ENCODE results near the gene TRIM44. TPM values are rescaled to one million over a fixed set of nuclear protein-coding genes. Genes with fewer than 3 reads are reported as not detected.

TRIM44 gene
- polyA plus RNA-seq, 2 of the 4 experiments (the other 2 are of a cell fraction) = 19.3 to 70.4 TPM

DNA sequence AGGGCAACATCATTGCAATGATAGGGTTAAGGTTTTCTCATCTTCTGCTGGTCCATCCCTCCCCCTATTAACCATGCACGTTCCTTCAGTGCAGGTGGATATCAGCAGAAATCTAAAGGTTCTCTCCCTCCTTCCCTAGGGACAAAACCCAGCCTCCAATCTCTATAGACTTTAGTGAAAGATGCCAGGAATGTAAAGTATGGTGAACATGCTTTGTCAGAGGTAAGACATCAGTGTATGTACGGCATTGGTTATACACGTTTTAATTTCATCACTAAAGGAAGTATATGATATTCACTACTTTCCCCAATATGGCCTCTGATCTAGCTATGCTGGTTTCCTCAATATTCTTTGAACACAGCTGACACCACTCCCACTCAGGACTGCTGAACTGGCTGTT lies 200.1 kb downstream of the TRIM44 start (continued):
- TF ChIP-seq KDM1A (IDR thresholded peaks at IDR 0.05; ENCODE audit: low read depth) (no peak), FOXS1 (CRISPR knock-in tag; IDR thresholded peaks at IDR 0.05) (no peak), RAD21 (conservative IDR thresholded peaks at IDR 0.05 in 1 of 2, IDR thresholded peaks at IDR 0.05 in 1 of 2) (no peak), CBX8 (IDR thresholded peaks at IDR 0.05) (no peak)
- TF ChIP-seq, protein P1, sequence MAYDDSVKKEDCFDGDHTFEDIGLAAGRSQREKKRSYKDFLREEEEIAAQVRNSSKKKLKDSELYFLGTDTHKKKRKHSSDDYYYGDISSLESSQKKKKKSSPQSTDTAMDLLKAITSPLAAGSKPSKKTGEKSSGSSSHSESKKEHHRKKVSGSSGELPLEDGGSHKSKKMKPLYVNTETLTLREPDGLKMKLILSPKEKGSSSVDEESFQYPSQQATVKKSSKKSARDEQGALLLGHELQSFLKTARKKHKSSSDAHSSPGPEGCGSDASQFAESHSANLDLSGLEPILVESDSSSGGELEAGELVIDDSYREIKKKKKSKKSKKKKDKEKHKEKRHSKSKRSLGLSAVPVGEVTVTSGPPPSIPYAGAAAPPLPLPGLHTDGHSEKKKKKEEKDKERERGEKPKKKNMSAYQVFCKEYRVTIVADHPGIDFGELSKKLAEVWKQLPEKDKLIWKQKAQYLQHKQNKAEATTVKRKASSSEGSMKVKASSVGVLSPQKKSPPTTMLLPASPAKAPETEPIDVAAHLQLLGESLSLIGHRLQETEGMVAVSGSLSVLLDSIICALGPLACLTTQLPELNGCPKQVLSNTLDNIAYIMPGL (CRISPR knock-in tag; IDR thresholded peaks at IDR 0.05; ENCODE audit: borderline replicate concordance) = no peak

DNA sequence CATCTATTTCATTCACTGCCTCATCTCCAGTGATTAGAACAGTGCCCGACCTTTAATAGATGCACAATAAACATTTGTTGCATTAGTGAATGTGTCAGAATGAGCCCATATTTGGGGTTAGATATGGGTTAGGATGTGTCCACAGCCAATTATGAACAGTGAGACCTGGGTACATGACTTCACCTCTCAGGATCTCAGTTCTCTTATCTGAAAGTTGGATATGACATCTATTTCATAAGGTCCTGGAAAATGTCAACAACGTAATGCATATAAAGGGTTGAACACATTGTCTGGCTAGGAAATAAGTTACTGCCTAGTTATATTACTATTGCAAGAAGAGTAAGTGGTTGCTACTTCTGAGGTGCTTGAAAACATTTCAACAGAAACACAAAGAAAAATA lies 201.6 kb downstream of the TRIM44 start:
- 85% methylated on average over 2 of the region's 2 CpGs for WGBS (ENCODE audit: missing lambda C conversion rate)
- POLR2A ChIA-PET = no interaction called here
- no peak for DNase-seq (ENCODE audit: low read depth in 1 of 2, low spot score in 1 of 2)

DNA sequence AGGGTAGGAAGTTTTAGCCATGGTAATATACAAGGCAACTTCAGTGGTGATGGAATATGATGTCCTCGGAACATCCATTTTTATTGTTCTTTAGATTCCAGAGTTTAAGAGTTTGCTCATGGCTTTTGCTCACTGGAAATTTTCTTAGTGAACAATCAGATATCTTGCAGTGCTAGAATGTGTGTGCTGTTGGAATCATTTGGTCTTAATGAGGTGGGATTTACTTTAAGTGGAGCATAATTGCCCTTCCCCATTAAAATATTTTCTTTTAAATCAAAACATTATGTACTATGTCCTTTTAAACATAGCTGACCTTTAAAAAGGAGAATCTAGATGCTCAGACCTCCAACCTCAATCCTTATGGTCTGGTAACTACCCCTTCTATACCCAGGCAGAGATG lies 204.0 kb downstream of the TRIM44 start:
- POLR2A ChIA-PET = no interaction called here
- Histone ChIP-seq H3K4me3 (no peak overlapping the region), H3K9me3 (peaks cover 20% of the 10 kb centered on the region), H3K4me1 (no peaks in the 10 kb centered on the region), H3K4me2 (no peak overlapping the region), H3K27ac (no peak overlapping the region)
- no peak for ATAC-seq
- CTCF ChIA-PET = interaction anchor here (1.1 kb wide), 1 partner anchor 8 kb away, joined by 3 read pairs; no protein-coding TSS in a partner anchor
- DNase-seq (ENCODE audit: low read depth in 1 of 2, low spot score in 1 of 2) = no peak
- 97% methylated on average over 1 of the region's 1 CpG for WGBS (ENCODE audit: missing lambda C conversion rate)
- no peak for FAIRE-seq
- no peak for TF ChIP-seq CTCF (IDR thresholded peaks at IDR 0.05)
- TF ChIP-seq FOXS1 (CRISPR knock-in tag; IDR thresholded peaks at IDR 0.05) = no peak
- TF ChIP-seq NR3C1 (IDR thresholded peaks at IDR 0.05) = no peak
- TF ChIP-seq POLR2A (IDR thresholded peaks at IDR 0.05; ENCODE audit: low read length) = no peak
- no peak for TF ChIP-seq JUNB (IDR thresholded peaks at IDR 0.05)
- no peak for TF ChIP-seq ATOH8 (CRISPR knock-in tag; IDR thresholded peaks at IDR 0.05; ENCODE audit: low read depth)
- TF ChIP-seq PHF8 (IDR thresholded peaks at IDR 0.05; ENCODE audit: borderline replicate concordance, low read depth) = no peak
- no peak for TF ChIP-seq HDAC2 (IDR thresholded peaks at IDR 0.05)
- TF ChIP-seq ESRRA (IDR thresholded peaks at IDR 0.05; ENCODE audit: borderline replicate concordance, low read length) = no peak
- TF ChIP-seq, protein P2, sequence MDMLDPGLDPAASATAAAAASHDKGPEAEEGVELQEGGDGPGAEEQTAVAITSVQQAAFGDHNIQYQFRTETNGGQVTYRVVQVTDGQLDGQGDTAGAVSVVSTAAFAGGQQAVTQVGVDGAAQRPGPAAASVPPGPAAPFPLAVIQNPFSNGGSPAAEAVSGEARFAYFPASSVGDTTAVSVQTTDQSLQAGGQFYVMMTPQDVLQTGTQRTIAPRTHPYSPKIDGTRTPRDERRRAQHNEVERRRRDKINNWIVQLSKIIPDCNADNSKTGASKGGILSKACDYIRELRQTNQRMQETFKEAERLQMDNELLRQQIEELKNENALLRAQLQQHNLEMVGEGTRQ (IDR thresholded peaks at IDR 0.05) = no peak
- TF ChIP-seq KDM5A (IDR thresholded peaks at IDR 0.05) = no peak
- TF ChIP-seq RARB (CRISPR knock-in tag; IDR thresholded peaks at IDR 0.05) = no peak
- TF ChIP-seq ZNF302 (CRISPR knock-in tag; IDR thresholded peaks at IDR 0.05) = no peak
- TF ChIP-seq, protein P1 (CRISPR knock-in tag; IDR thresholded peaks at IDR 0.05; ENCODE audit: borderline replicate concordance) = no peak

More for the DNA sequence above, 201.6 kb downstream of the TRIM44 start:
- CTCF ChIA-PET = interaction anchor here (1.1 kb wide), 1 partner anchor 8 kb away, joined by 5 read pairs; no protein-coding TSS in a partner anchor
- Histone ChIP-seq H3K4me2 (no peak overlapping the region), H3K27ac (no peak overlapping the region), H3K4me3 (no peak overlapping the region), H3K9me3 (peaks cover 9% of the 10 kb centered on the region), H3K4me1 (no peaks in the 10 kb centered on the region)
- TF ChIP-seq CTCF (IDR thresholded peaks at IDR 0.05) (no peak), JUNB (IDR thresholded peaks at IDR 0.05) (no peak)
- ATAC-seq (no peak), FAIRE-seq (no peak)

Data from A549 (cell line).